ENCODE results near the gene FAM131A.

FAM131A gene

DNA sequence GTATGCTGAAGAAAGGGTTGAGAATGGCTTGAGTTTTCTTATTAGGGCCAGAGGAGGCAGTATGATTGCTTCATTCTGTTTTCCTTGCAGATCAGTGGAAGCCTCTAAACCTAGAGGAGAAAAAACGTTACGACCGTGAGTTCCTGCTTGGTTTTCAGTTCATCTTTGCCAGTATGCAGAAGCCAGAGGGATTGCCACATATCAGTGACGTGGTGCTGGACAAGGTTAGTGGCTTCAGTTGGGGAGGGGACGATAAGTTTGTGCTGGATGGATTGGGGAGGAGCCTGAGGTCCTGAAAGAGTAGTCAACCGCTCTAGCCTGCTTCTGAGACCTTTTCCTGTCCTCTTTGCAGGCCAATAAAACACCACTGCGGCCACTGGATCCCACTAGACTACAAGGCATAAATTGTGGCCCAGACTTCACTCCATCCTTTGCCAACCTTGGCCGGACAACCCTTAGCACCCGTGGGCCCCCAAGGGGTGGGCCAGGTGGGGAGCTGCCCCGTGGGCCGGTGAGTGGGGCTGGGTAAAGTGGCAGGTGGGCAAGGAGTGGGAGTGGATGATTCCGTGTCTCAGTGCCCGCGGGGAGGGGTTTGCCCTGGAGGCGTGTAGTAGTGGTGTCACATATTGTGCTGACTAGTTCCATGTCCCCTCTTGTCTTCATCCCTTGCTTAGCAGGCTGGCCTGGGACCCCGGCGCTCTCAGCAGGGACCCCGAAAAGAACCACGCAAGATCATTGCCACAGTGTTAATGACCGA, 14.5 kb upstream of the FAM131A start:
- TF ChIP-seq, protein P1, sequence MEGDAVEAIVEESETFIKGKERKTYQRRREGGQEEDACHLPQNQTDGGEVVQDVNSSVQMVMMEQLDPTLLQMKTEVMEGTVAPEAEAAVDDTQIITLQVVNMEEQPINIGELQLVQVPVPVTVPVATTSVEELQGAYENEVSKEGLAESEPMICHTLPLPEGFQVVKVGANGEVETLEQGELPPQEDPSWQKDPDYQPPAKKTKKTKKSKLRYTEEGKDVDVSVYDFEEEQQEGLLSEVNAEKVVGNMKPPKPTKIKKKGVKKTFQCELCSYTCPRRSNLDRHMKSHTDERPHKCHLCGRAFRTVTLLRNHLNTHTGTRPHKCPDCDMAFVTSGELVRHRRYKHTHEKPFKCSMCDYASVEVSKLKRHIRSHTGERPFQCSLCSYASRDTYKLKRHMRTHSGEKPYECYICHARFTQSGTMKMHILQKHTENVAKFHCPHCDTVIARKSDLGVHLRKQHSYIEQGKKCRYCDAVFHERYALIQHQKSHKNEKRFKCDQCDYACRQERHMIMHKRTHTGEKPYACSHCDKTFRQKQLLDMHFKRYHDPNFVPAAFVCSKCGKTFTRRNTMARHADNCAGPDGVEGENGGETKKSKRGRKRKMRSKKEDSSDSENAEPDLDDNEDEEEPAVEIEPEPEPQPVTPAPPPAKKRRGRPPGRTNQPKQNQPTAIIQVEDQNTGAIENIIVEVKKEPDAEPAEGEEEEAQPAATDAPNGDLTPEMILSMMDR (IDR thresholded peaks at IDR 0.05; ENCODE audit: control extremely low read depth, extremely low read depth, low read depth, missing control alignments), result no peak
- ChIA-PET POLR2A (no interaction called here), CTCF (interaction anchor here (1.2 kb wide), 1 partner anchor 39 kb away, joined by 3 read pairs; no protein-coding TSS in a partner anchor)
- no peak for DNase-seq (ENCODE audit: extremely low spot score)

- ChIA-PET CTCF (interaction anchor here (0.7 to 1.5 kb wide), 3 partner anchors 22 to 38 kb away, joined by 3 read pairs; no protein-coding TSS in a partner anchor), POLR2A (interaction anchor here (1.5 kb wide), 1 partner anchor 9 kb away, joined by 6 read pairs; no protein-coding TSS in a partner anchor)
- no peak for DNase-seq (ENCODE audit: extremely low spot score)
- TF ChIP-seq, protein P1 (IDR thresholded peaks at IDR 0.05; ENCODE audit: control extremely low read depth, extremely low read depth, low read depth, missing control alignments), result no peak
These were observed 13.7 kb upstream of the FAM131A start for GRCh38 chr3:184323696-184324095.

DNA sequence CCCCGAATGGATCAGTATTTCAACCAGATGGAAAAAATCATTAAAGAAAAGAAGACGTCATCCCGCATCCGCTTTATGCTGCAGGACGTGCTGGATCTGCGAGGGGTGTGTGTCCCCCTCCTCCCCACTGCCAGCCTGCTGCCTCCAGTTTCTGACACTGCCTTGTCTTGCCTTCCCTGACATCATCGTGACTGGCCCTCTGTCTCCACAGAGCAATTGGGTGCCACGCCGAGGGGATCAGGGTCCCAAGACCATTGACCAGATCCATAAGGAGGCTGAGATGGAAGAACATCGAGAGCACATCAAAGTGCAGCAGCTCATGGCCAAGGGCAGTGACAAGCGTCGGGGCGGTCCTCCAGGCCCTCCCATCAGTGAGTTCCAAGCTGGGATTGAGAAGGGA, 12.1 kb upstream of the FAM131A start:
- ChIA-PET CTCF (interaction anchor here (1.2 to 1.5 kb wide), 2 partner anchors 19 to 20 kb away, joined by 3 to 4 read pairs; no protein-coding TSS in a partner anchor), POLR2A (interaction anchor here (1.9 kb wide), 1 partner anchor 12 kb away, joined by 5 read pairs; the partner anchor contains the start of gene FAM131A)
- DNase-seq (ENCODE audit: extremely low spot score), result no peak
- TF ChIP-seq, protein P1 (IDR thresholded peaks at IDR 0.05; ENCODE audit: control extremely low read depth, extremely low read depth, low read depth, missing control alignments), result no peak

DNA sequence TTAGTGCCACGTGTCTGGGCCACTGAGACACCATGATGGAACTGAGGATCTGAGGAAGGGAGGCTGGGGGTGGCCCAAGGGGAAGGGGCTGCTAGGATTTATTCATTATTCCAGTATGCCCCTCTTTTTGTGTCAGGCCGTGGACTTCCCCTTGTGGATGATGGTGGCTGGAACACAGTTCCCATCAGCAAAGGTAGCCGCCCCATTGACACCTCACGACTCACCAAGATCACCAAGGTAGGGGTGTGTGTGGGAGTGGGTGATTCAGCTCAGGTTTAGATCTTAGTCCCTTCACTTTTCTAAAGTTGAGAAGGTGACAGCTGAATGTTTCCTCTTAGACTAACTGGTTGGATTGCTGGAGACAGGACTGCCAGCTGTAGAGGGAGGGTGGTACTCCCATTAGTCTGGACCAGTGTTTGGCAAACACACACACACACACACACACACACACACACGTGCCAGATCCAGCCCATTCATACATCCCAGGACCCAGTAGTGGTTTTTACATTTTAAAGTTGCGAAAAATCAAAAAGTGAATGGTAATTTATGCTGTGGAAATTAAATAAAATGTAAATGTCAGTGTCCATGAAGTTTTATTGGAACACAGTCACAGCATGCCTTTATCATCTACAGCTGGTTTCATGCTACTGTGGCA, 11.6 kb upstream of the FAM131A start:
- POLR2A ChIA-PET, result interaction anchor here (0.7 to 1.9 kb wide), 3 partner anchors 10 to 32 kb away, joined by 3 to 5 read pairs (median 3); partner anchors contain the start of gene FAM131A
- TF ChIP-seq, protein P1 (IDR thresholded peaks at IDR 0.05; ENCODE audit: control extremely low read depth, extremely low read depth, low read depth, missing control alignments), result no peak
- no peak for DNase-seq (ENCODE audit: extremely low spot score)
- CTCF ChIA-PET, result interaction anchor here (1.2 to 1.6 kb wide), 2 partner anchors 20 to 28 kb away, joined by 4 read pairs; no protein-coding TSS in a partner anchor

DNA sequence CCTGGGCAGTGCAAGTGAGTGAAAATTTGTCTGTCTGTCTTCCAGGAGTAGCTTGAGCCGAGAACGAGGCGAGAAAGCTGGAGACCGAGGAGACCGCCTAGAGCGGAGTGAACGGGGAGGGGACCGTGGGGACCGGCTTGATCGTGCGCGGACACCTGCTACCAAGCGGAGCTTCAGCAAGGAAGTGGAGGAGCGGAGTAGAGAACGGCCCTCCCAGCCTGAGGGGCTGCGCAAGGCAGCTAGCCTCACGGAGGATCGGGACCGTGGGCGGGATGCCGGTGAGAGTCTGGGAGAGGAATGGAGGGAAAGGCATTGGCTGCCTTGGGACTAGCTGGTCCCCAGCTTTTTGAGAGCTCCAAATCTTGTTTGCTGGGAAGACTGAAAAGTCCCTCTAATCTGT, 10.2 kb upstream of the FAM131A start:
- ChIA-PET CTCF (interaction anchor here (1.2 to 1.6 kb wide), 3 partner anchors 12 to 26 kb away, joined by 3 to 5 read pairs (median 4); no protein-coding TSS in a partner anchor), POLR2A (interaction anchor here (1.1 to 1.3 kb wide), 3 partner anchors 9 to 11 kb away, joined by 3 to 5 read pairs (median 3); partner anchors contain the start of gene FAM131A)
- TF ChIP-seq, protein P1 (IDR thresholded peaks at IDR 0.05; ENCODE audit: control extremely low read depth, extremely low read depth, low read depth, missing control alignments), result no peak
- no peak for DNase-seq (ENCODE audit: extremely low spot score)

DNA sequence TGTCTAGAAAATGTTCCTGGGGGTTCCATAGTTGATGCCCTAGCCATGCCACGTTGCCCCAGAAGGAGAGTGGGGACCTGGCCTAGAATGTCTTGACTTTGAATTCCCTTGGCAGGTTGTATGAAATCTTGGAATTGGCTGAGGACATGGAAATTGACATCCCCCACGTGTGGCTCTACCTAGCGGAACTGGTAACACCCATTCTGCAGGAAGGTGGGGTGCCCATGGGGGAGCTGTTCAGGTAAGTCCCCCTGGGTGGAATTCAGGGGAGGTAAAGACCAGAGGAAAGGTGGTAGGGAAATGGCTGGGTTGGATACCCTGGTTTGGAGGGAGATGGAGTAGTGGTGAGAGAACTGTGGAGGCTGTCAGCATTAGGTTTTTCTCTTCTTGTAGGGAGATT, 8.9 kb upstream of the FAM131A start:
- DNase-seq (ENCODE audit: extremely low spot score), result no peak
- ChIA-PET CTCF (interaction anchor here (0.9 kb wide), 1 partner anchor 420 kb away, joined by 3 read pairs; no protein-coding TSS in a partner anchor), POLR2A (interaction anchor here (1.3 kb wide), 1 partner anchor 10 kb away, joined by 3 read pairs; no protein-coding TSS in a partner anchor)
- TF ChIP-seq, protein P1 (IDR thresholded peaks at IDR 0.05; ENCODE audit: control extremely low read depth, extremely low read depth, low read depth, missing control alignments), result no peak

All from GM10248 (cell line).